Left kidney (tissue), 2 donors: Measurements from ENCODE around the gene PPP1R12B. TPM values are rescaled to one million over a fixed set of nuclear protein-coding genes. Genes with fewer than 3 reads are reported as not detected.
"Not testable (repeated sequence)": the region's sequence is repeated elsewhere in the genome, so short reads cannot be mapped to it uniquely, and the experiment has no call there.

Experiments used
- DNase-seq: peaks from one replicate; pipeline ENCODE4 v3.0.0-alpha.2; 2013
- polyA plus RNA-seq: library from polyadenylated mRNA; unstranded; fragments of 120-200 nt; gene quantifications from one replicate; pipeline ENCODE4 v1.2.1, GENCODE V29; 2013; ENCODE audit not compliant: insufficient read length

PPP1R12B gene
- polyA plus RNA-seq, 1 donor = 27.3 TPM

DNA sequence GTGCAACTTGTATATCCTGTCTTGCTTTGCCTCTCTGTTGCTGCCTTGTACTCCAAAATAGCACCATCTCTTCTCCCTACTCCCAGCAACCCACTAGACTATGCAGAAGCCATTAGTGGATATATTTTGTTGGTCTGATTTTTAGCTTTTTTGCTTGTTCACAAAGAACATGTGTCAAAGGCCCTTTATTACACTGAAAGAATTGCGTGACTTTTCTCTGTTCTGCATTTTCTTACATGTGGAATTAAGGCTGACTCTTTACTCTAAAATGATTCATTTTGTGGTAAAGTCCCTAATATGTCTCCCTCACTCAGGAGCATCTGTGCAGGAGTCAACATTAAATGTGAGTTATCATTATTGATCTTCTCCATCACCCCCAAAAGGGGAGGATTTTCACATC lies 182.2 kb downstream of the PPP1R12B start:
- not testable (repeated sequence) for DNase-seq

DNA sequence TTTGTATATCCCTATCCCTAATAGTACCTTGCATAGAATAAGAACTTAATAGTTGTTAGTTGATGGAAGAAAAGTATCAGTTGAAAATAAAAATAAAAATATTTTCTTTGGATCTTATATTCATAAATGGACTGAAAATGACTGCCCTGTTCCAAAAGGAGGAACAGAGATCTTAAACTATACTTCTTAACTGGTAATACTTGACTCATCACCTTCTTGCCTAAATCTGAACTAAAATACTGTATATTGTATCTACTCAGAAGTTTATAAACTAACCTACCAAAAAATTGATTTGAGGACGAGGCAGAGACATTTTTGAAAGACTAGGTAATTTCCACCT lies 182.9 kb downstream of the PPP1R12B start:
- DNase-seq = no peak

DNA sequence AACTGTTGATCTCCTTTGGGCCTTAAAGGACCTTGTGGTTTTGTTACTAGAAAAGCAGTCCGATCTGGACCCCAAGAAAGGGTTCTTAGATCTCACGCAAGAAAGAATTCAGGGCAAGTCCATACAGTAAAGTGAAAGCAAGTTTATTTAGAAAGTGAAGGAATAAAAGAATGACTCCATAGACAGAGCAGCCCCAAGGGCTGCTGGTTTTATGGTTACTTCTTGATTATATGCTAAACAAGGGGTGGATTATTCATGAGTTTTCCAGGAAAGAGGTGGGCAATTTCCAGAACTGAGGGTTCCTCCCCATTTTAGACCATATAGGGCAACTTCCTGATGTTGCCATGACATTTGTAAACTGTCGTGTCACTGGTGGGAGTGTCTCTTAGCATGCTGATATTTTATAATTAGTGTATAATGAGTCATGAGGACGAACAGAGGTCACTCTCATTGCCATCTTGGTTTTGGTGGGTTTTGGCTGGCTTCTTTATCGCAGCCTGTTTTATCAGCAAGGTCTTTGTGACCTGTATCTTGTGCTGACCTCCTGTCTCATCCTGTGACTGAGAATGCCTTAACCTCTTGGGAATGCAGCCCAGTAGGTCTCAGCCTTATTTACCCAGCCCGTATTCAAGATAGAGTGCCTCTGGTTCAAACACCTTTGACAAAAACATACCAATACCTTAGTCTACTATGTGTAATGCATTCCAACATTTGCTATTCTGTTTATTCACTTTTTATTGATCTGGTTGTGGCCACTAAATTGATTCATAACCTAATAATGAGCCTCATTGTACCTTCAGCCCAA lies 183.5 kb downstream of the PPP1R12B start:
- DNase-seq = not testable (repeated sequence)

DNA sequence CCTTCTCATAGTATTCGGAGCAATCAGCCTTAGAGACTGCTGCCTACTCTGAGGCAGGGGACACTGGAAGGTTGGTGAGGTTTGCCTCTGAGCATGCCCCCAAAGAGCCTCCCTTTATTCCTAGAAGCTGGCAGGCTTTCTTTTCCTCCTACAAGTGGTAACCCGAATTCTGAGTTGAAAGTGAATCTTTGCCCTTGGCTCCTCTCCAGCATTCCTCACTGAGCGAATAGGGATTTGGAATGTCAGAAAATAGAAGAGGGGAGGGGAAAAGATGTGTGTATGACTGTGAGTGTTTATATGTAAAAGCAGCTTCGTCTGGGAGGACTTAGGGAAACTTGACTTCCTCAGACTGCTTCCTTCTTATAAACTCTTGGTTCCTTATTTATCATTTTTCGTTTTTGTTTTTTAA lies 190.7 kb downstream of the PPP1R12B start:
- peak; percentile 58 for DNase-seq

- not testable (repeated sequence) for DNase-seq
Observed at GRCh38 chr1:202539583-202539982, 191.1 kb downstream of the PPP1R12B start.

DNA sequence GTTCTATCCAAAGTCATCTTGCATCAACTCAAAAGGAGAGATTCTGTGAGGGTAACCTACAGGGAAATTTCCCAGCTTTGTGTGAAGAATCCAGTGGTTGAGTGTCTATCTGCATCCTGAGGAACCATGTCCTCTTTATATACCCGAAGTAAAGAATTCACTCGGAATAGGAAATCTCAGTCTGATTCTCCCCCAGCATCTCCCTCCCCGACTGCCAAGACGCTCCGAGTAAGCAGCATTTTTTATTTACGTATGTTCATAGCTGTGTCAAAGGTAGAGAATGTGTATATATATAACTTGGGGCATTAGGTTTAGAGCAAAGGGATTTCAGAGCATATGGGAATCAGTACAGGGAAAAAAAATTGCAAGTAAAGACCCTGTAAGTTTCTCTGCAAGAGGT lies 191.5 kb downstream of the PPP1R12B start:
- no peak for DNase-seq

- DNase-seq = no peak
Observed at GRCh38 chr1:202540448-202540847, 191.9 kb downstream of the PPP1R12B start.

GRCh38 chr1:202540858-202541257 lies 192.4 kb downstream of the PPP1R12B start:
- not testable (repeated sequence) for DNase-seq

DNA sequence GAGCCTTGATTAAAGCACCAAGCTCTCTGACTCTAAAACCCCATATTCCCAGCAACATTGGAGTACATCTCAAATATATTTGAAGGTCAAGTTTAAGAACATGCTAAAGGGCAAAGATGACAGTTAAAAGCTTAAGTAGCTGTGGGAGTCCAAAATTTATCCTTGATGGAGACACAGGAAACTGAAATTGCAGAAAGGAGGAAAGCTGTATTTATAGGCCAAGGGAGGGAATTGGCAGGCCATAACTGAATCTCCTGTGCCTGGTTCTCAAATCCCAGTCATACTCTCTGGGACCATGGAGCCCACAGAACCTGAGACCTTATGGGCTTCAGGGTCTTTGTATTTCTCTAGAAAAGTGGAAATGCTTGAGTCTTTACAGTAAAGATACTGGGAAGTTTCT lies 193.9 kb downstream of the PPP1R12B start:
- not testable (repeated sequence) for DNase-seq

GRCh38 chr1:202543537-202543936 lies 195.0 kb downstream of the PPP1R12B start:
- not testable (repeated sequence) for DNase-seq

GRCh38 chr1:202544766-202545449 lies 196.4 kb downstream of the PPP1R12B start:
- not testable (repeated sequence) for DNase-seq

- not testable (repeated sequence) for DNase-seq
Observed at GRCh38 chr1:202545647-202546303, 197.3 kb downstream of the PPP1R12B start.

- not testable (repeated sequence) for DNase-seq
Observed at GRCh38 chr1:202546377-202546776, 197.9 kb downstream of the PPP1R12B start.

GRCh38 chr1:202546796-202547195 lies 198.3 kb downstream of the PPP1R12B start:
- DNase-seq = not testable (repeated sequence)

GRCh38 chr1:202547215-202547614 lies 198.7 kb downstream of the PPP1R12B start:
- DNase-seq = no peak

- DNase-seq = not testable (repeated sequence)
Observed at GRCh38 chr1:202550088-202550487, 201.6 kb downstream of the PPP1R12B start.

GRCh38 chr1:202551683-202552082 lies 203.2 kb downstream of the PPP1R12B start:
- DNase-seq = no peak

- not testable (repeated sequence) for DNase-seq
Observed at GRCh38 chr1:202552615-202553014, 204.1 kb downstream of the PPP1R12B start.

- not testable (repeated sequence) for DNase-seq
Observed at GRCh38 chr1:202553078-202553477, 204.6 kb downstream of the PPP1R12B start.

- no peak for DNase-seq
Observed at GRCh38 chr1:202553560-202554038, 205.1 kb downstream of the PPP1R12B start.

DNA sequence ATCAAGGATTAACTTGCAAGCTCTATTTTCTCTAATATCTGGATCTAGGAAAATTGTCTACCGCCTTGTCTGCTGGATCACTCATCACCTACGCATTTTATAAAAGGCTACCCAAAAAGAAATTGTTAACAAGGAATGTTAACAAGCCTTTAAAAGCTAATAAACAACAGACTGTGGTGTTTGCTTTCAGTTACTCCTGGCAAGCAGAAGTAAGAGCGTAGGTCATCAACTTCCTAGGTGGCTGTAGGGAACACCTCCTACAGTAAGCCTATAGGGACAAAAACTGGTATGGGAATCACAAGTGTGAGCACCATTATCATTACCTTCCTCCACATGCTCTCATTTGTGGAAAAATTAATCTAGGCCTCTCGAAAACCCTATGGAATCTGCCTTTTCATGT lies 206.1 kb downstream of the PPP1R12B start:
- not testable (repeated sequence) for DNase-seq

GRCh38 chr1:202556037-202556436 lies 207.5 kb downstream of the PPP1R12B start:
- not testable (repeated sequence) for DNase-seq

GRCh38 chr1:202557662-202558061 lies 209.2 kb downstream of the PPP1R12B start:
- not testable (repeated sequence) for DNase-seq
